RKO (cell line): ENCODE data around the gene IL12B.
"Not testable (repeated sequence)": the region's sequence is repeated elsewhere in the genome, so short reads cannot be mapped to it uniquely, and the experiment has no call there.

Experiments used
- DNase-seq: peaks from one replicate; pipeline ENCODE4 v3.0.0-alpha.2; 2016; ENCODE audit warnings: low spot score

The IL12B gene

DNA sequence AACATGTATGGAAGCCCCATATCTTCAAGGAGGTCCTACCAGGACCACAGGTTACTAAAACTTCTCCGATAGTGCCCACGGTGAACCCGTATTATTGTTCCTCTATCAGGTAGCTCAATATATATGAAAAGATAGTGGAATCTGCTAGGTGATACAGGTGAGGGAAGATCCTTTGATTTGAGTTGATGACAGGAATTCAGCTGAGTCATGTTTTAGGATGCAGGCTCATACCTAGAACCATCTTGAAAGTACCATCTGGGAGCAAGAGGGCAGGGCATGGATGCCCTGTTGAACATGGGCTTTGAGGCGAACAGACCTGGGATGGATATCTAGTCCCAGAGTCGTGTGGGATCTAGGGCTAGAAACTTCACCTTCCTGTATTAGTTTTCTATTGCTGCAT is 35.4 kb downstream of the IL12B start:
- DNase-seq = no peak

DNA sequence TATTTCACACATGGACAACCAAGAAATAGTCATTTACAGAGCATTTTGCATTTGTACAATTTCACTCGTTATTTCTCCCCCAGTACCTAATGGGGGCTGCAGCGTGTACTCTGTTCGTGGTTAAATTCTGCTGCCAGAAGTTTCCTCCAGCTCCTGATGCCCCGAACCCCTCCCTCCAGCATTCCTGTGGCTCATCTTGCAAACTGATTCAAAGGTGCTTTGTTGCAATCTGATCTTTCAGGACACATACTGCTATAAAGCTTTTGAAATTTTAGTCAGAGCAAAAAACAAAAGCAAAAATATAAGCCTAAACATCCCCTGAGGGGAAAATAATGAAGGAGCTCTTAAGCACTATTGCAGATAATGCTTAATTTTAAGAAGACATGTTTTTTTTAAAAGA is 39.5 kb downstream of the IL12B start:
- DNase-seq = no peak

DNA sequence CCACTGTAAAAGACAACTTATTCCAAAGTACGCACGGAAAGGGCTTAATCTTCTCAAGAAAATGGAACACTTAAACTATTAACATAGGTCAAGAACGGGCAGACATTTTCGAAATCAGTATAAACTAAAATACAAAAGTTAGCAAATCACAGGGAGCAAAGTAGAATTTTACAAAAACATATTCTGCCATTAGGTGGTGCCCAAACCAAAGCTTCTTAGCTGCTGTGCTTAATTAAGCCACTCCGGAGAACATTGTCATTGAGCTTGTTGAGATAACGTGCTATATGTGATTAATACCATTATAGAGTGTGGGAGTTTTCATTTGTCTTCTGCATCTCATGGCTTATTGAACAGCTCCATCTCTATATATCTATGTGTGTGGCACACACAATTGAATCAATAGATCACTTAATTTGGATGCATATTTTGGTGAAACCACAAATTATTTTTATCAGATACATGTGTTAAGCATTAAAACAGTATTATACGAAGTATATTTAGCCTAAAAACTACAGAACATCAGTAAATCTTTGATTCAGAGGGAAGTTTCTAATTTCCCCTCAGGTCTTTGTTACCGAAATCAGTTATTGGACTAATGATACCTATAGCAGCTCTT is 43.8 kb downstream of the IL12B start:
- DNase-seq = peak; percentile 48

DNA sequence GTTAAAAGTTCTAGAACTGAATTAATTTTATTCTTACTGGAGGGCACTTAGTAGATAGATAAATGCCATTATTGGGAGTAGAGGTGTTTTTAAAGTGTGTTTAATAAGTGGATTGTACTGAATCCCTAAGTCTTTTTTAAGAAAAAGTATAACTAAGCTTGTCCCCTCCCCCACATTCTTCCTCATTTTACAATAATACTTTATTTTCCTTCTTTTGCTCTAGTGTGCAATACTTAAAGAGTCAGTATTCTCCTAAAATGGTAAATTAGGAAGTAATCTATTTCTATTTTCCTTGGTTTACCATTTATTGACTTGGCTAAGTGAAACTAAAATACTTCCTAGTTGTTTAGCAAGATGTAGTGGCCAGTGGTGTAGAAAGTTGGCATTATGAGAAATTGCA is 55.6 kb downstream of the IL12B start:
- DNase-seq = no peak

DNA sequence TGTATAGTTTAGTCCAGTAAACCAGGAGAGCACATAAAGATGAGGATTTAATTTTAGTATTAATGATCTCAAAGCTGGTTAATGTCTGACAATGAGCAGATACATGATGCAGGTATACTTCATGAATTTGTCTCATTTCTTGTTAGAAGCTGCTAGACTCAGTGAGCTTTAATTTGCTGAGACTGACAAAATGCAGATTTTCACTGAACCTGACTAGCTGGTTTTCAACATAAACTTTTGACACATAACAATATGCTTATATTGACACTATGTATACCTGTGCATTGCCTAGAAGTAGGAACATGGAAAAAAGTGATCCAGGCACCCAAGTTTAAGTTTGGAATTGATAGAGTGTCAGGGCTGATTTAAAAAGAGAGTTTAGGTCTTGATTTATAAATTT is 56.4 kb downstream of the IL12B start:
- no peak for DNase-seq

DNA sequence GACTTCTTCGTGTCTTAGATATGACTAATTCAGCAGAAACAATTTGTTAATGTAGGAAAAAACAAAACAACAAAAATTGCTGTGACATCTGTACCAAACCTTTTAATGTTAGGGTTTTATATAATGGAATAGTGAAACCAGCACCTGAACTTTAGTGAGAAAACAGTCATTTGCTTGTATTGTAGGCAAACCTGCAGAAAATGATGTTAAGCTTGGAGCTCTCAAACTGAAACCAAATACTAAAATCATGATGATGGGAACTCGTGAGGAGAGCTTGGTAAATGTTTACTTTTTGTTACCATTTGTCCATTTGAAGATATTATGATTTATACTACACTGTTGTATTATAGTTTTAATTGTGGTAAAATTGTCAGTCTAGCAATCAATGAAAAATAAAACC is 60.6 kb downstream of the IL12B start:
- no peak for DNase-seq

DNA sequence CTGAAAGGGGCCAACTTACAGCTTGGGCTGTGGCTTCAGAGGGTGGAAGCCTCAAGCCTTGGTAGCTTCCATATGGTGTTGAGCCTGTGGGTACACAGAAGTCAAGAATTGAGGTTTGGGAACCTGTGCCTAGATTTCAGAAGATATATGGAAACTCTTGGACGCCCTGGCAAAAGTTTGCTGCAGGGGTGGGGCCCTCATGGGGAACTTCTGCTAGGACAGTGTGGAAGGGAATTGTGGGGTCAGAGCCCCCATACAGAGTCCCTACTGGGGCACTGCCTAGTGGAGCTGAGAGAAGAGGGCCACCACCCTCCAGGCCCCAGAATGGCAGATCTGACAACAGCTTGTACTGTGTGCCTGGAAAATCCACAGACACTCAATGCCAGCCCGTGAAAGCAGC is 63.5 kb downstream of the IL12B start:
- DNase-seq = not testable (repeated sequence)
